K562 (cell line): ENCODE measurements around the gene CHST8. TPM values are rescaled to one million over a fixed set of nuclear protein-coding genes. Genes with fewer than 3 reads are reported as not detected.

Source experiments
- ATAC-seq: fragments of 200-7000 bp; cut with Tn5 transposase; 3 replicates; pipeline ENCODE4 v1.9.1; 2020; ENCODE audit warnings: moderate library complexity
- BruUV-seq: library from RNA; stranded (reverse); fragments of 400-500 nt; replicated peaks from 2 replicates; lab custom pipeline; 2021; lab: Mats Ljungman, UMichigan
- CTCF ChIA-PET: fragments of 300-600 bp; formaldehyde crosslinking; extraction: SDS; loops from one replicate; lab custom pipeline; 2021; ENCODE audit warnings: low intra/inter-chr PET ratio; lab: Yijun Ruan, JAX
- POLR2A ChIA-PET: fragments of 300-600, 350-650 bp; sonication (Branson Sonifier 250); formaldehyde crosslinking; extraction: SDS; loops from one replicate; lab custom pipeline; 2021; ENCODE audit warnings: antibody characterized with exemption, inconsistent platforms; lab: Yijun Ruan, JAX
- DNase-seq, 4 experiments: peaks; one replicate each; pipeline versions ENCODE4 v3.0.0 to v3.0.0-alpha.2; 2011 to 2018; ENCODE audit warnings: low spot score in 3 of 4, mixed read lengths in 3 of 4; ENCODE audit errors: extremely low read depth in 1 of 4
- FAIRE-seq: peaks from 2 replicates; lab custom pipeline; 2011; peaks lifted over from hg19 to GRCh38; lab: Jason Lieb, UNC
- H2AFZ ChIP-seq: 2 replicates; pipeline ENCODE4 v1.6.0; 2011; ENCODE audit warnings: low read depth, low read length, control low read depth, inconsistent platforms
- H3K27ac ChIP-seq: fragments of 200-600 bp; 3 replicates; pipeline ENCODE4 v1.8.0; 2011; ENCODE audit warnings: low read depth, mild to moderate bottlenecking, control low read depth, inconsistent platforms, low read length, moderate library complexity, mixed read lengths; ENCODE audit errors: extremely low read depth
- H3K27me3 ChIP-seq, 2 experiments: fragments of 300-600 bp in 1 of 2; 2 replicates in 1 of 2; 3 replicates in 1 of 2; pipeline versions ENCODE4 v1.6.0 to v1.8.0; 2011; ENCODE audit warnings: inconsistent platforms in 2 of 2, low read length in 2 of 2, mild to moderate bottlenecking in 1 of 2, mixed read lengths in 1 of 2, moderate library complexity in 1 of 2; ENCODE audit not compliant: control insufficient read depth in 2 of 2, insufficient read depth in 2 of 2
- H3K36me3 ChIP-seq: fragments of 300-600 bp; 3 replicates; pipeline ENCODE4 v1.8.0; 2011; ENCODE audit warnings: mild to moderate bottlenecking, low read length, inconsistent platforms; ENCODE audit not compliant: control insufficient read depth, insufficient read depth
- H3K4me1 ChIP-seq, 2 experiments: fragments of 200-600 bp in 1 of 2; replicated peaks in 1 of 2; 2 replicates in 1 of 2; 3 replicates in 1 of 2; pipeline versions ENCODE4 v1.5.1 to v1.8.0; 2011; ENCODE audit warnings: inconsistent platforms in 2 of 2, low read length in 2 of 2, mild to moderate bottlenecking in 1 of 2, mixed read lengths in 1 of 2, moderate library complexity in 1 of 2; ENCODE audit not compliant: control insufficient read depth in 2 of 2, insufficient read depth in 2 of 2
- H3K4me2 ChIP-seq: 2 replicates; pipeline ENCODE4 v1.6.1; 2011; ENCODE audit warnings: low read length, control low read depth, inconsistent platforms, mixed read lengths; ENCODE audit not compliant: insufficient read depth
- H3K4me3 ChIP-seq: fragments of 200-600 bp; sonication (generic), shearing (Covaris generic); 2 replicates; pipeline ENCODE4 v1.5.1; 2016; ENCODE audit warnings: control low read depth, inconsistent platforms
- H3K79me2 ChIP-seq: fragments of 200-600 bp; 3 replicates; pipeline ENCODE4 v1.8.0; 2011; ENCODE audit warnings: low read length, inconsistent platforms; ENCODE audit not compliant: control insufficient read depth, insufficient read depth
- H3K9ac ChIP-seq, 2 experiments: 2 replicates each; pipeline versions ENCODE4 v1.6.0 to v1.6.1; 2011; ENCODE audit warnings: low read depth in 2 of 2, low read length in 2 of 2, control low read depth in 1 of 2, inconsistent platforms in 1 of 2, mild to moderate bottlenecking in 1 of 2, mixed read lengths in 1 of 2; ENCODE audit not compliant: insufficient read depth in 1 of 2
- H3K9me1 ChIP-seq: one replicate; pipeline ENCODE4 v1.6.0; 2011; ENCODE audit warnings: inconsistent platforms, mild to moderate bottlenecking, low read length, moderate library complexity; ENCODE audit not compliant: control insufficient read depth, insufficient read depth
- H3K9me3 ChIP-seq: replicated peaks from 2 replicates; pipeline ENCODE4 v1.5.1; 2011; ENCODE audit warnings: low read depth, low read length, inconsistent platforms; ENCODE audit not compliant: control insufficient read depth, insufficient read depth
- H4K20me1 ChIP-seq: replicated peaks from 2 replicates; pipeline ENCODE4 v1.6.1; 2011; ENCODE audit warnings: low read length, inconsistent platforms, mixed read lengths; ENCODE audit not compliant: control insufficient read depth, insufficient read depth
- BHLHE40 ChIP-seq: IDR thresholded peaks from 2 replicates; pipeline ENCODE4 v1.6.1; 2011; ENCODE audit warnings: low read length, improper control_type of control experiment
- DNMT1 ChIP-seq: fragments of 450-650 bp; IDR thresholded peaks from 2 replicates; pipeline ENCODE4 v1.6.1; 2016; ENCODE audit warnings: antibody characterized with exemption, mild to moderate bottlenecking
- FOXA3 ChIP-seq, 2 experiments: fragments of 450-650 bp in 1 of 2; sonication (generic) in 1 of 2; formaldehyde crosslinking; IDR thresholded peaks in 1 of 2; conservative IDR thresholded peaks in 1 of 2; 2 replicates each; pipeline versions ENCODE4 v1.4.0 to v1.8.0; 2020 to 2022; ENCODE audit warnings: mild to moderate bottlenecking in 2 of 2, missing genetic modification reagents in 1 of 2
- KLF13 ChIP-seq: fragments of 450-650 bp; IDR thresholded peaks from 2 replicates; pipeline ENCODE4 v1.6.1; 2016; ENCODE audit warnings: missing genetic modification characterization, low read depth, mild to moderate bottlenecking, missing compliant biosample characterization, moderate library complexity, borderline replicate concordance
- SRSF3 ChIP-seq: fragments of 200-400 bp; formaldehyde crosslinking; IDR thresholded peaks from 2 replicates; pipeline ENCODE4 v1.6.1; 2016; ENCODE audit warnings: mild to moderate bottlenecking, low read length, moderate library complexity; ENCODE audit not compliant: insufficient read depth
- XRCC4 ChIP-seq: IDR thresholded peaks from one replicate; pipeline ENCODE4 v1.6.1; 2011; ENCODE audit not compliant: insufficient read depth, insufficient read length; ENCODE audit errors: extremely low read depth
- ZNF77 ChIP-seq: fragments of 250-450 bp; sonication (Bioruptor Pico); IDR thresholded peaks from 2 replicates; pipeline ENCODE4 v1.5.0; 2020
- WGBS: fragments of 100-300 bp; shearing (Covaris generic); methylation state at CpG from one replicate; pipeline ENCODE4 v1.1.6; 2016; ENCODE audit warnings: low coverage, mixed read lengths; ENCODE audit not compliant: insufficient coverage; ENCODE audit errors: missing lambda C conversion rate; 5-methylcytosine and 5-hydroxymethylcytosine counted together
- in situ Hi-C: fragments of 300-500 bp; cut with MboI; formaldehyde crosslinking; loops from 4 replicates; pipeline ENCODE4 v1.15.0; 2018; ENCODE audit warnings: inconsistent platforms, mixed read lengths
- intact Hi-C: fragments of 100-400 bp; cut with micrococcal nuclease; formaldehyde crosslinking; loops from 2 replicates; pipeline ENCODE4 v1.14.2; 2022
- polyA plus RNA-seq, 8 experiments: library from polyadenylated mRNA; depleted of rRNA in 4 of 8; stranded (reverse) in 5 of 8; unstranded in 3 of 8; fragments of >200 nt; fragmentation: Nextera tagmentation in 2 of 8; fragmentation: Illumina TruSeq in 1 of 8; extraction: Ambion mirVana in 2 of 8; extraction: Trizol in 1 of 8; gene quantifications; 2 replicates each; pipeline versions ENCODE4 v1.2.1 to v1.2.3, GENCODE V29; 2011 to 2014; ENCODE audit warnings: inconsistent platforms in 1 of 8, missing spikeins in 1 of 8
- total RNA-seq, 7 experiments: library from RNA; depleted of rRNA in 6 of 7; stranded (reverse); fragments of >200 nt in 6 of 7; fragmentation: Illumina TruSeq in 2 of 7; extraction: Trizol in 2 of 7; gene quantifications; 2 replicates each; pipeline versions ENCODE4 v1.2.1 to v1.2.3, GENCODE V29; 2011 to 2021; ENCODE audit warnings: low replicate concordance in 1 of 7
- TF ChIP-seq, protein P1 (sequence below): fragments of 450-650 bp; formaldehyde crosslinking; conservative IDR thresholded peaks from 2 replicates; pipeline ENCODE4 v1.4.0; 2022; ENCODE audit warnings: mild to moderate bottlenecking, missing genetic modification characterization

The CHST8 gene
- total and polyA plus RNA-seq, 9 of the 15 experiments (the other 6 are each of a cell fraction or from before 2014, with no cell fraction given) = 0.11 TPM; not detected in 8

DNA sequence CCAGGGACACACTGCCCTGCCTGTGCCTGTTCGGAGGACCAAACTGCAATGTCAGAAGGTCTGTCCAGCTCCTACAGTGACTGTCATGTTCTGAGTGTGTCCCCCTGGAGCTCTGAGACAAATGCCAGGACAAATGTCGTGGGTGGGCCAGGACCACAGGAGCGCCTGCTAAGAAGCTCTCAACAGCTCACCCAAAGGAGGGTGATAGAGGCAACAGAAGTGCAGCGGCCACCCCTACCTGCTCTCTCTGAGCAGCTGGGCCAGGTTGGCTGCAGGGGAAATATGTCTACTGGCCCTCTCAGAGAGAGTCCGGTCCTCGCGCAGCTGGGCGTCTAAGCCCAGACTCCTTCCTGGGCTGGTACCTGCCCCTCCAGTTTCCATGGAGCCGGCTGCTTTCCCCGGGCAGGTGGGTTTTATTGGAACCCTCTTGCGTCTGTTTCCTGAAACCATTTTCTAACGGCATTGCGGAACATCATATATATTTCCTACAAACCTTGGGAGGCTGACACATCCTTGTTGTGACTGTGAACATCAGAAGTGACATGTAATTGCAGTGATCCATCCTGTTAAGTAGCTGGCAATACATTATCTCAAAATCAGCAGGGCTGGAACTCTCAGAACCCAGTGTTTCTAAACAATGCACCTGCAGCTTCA is 78.1 kb downstream of the CHST8 start:
- no peaks in the 10 kb centered on the region for H4K20me1 ChIP-seq
- H3K4me3 ChIP-seq = no peak overlapping the region
- H3K9me1 ChIP-seq = no peaks in the 10 kb centered on the region
- CTCF ChIA-PET = no interaction called here
- POLR2A ChIA-PET = interaction anchor here (0.7 kb wide), 1 partner anchor 29 kb away, joined by 4 read pairs; no protein-coding TSS in a partner anchor
- no peak overlapping the region for H2AFZ ChIP-seq
- no peak for TF ChIP-seq ZNF77
- TF ChIP-seq, protein P1, sequence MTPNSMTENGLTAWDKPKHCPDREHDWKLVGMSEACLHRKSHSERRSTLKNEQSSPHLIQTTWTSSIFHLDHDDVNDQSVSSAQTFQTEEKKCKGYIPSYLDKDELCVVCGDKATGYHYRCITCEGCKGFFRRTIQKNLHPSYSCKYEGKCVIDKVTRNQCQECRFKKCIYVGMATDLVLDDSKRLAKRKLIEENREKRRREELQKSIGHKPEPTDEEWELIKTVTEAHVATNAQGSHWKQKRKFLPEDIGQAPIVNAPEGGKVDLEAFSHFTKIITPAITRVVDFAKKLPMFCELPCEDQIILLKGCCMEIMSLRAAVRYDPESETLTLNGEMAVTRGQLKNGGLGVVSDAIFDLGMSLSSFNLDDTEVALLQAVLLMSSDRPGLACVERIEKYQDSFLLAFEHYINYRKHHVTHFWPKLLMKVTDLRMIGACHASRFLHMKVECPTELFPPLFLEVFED = no peak
- no peak for TF ChIP-seq BHLHE40
- no peak for TF ChIP-seq FOXA3 (CRISPR knock-in tag; conservative IDR thresholded peaks at IDR 0.05 in 1 of 2, IDR thresholded peaks at IDR 0.05 in 1 of 2)
- no peak for TF ChIP-seq SRSF3
- no peak for TF ChIP-seq KLF13
- TF ChIP-seq XRCC4 = no peak
- no peak for TF ChIP-seq DNMT1
- ATAC-seq (no peak), FAIRE-seq (no peak), DNase-seq (no peak)
- in situ Hi-C loops (no loop called here), intact Hi-C loops (no loop called here)
- WGBS = under 1% methylated on average over 12 of the region's 13 CpGs
- peaks cover 2 to 31% of the 10 kb centered on the region in 2 experiments; a peak in 4 of 5 replicates for H3K27me3 ChIP-seq
- no TSS peak for BruUV-seq
- H3K4me1 ChIP-seq = no peaks in the 10 kb centered on the region
- H3K9ac ChIP-seq = no peak overlapping the region
- no peak overlapping the region for H3K27ac ChIP-seq
- no peaks in the 10 kb centered on the region for H3K79me2 ChIP-seq
- H3K9me3 ChIP-seq = no peaks in the 10 kb centered on the region
- H3K4me2 ChIP-seq = no peak overlapping the region
- no peaks in the 10 kb centered on the region for H3K36me3 ChIP-seq
